K562 (cell line): ENCODE results near the gene MSRB3. TPM values are rescaled to one million over a fixed set of nuclear protein-coding genes. Genes with fewer than 3 reads are reported as not detected.

Experiments
- ATAC-seq: fragments of 200-7000 bp; cut with Tn5 transposase; 3 replicates; pipeline ENCODE4 v1.9.1; 2020; ENCODE audit warnings: moderate library complexity
- BruUV-seq: library from RNA; stranded (reverse); fragments of 400-500 nt; replicated peaks from 2 replicates; lab custom pipeline; 2021; lab: Mats Ljungman, UMichigan
- CTCF ChIA-PET: fragments of 300-600 bp; formaldehyde crosslinking; extraction: SDS; loops from one replicate; lab custom pipeline; 2021; ENCODE audit warnings: low intra/inter-chr PET ratio; lab: Yijun Ruan, JAX
- POLR2A ChIA-PET: fragments of 300-600, 350-650 bp; sonication (Branson Sonifier 250); formaldehyde crosslinking; extraction: SDS; loops from one replicate; lab custom pipeline; 2021; ENCODE audit warnings: antibody characterized with exemption, inconsistent platforms; lab: Yijun Ruan, JAX
- DNase-seq, 4 experiments: peaks; one replicate each; pipeline versions ENCODE4 v3.0.0 to v3.0.0-alpha.2; 2011 to 2018; ENCODE audit warnings: low spot score in 3 of 4, mixed read lengths in 3 of 4; ENCODE audit errors: extremely low read depth in 1 of 4
- FAIRE-seq: peaks from 2 replicates; lab custom pipeline; 2011; peaks lifted over from hg19 to GRCh38; lab: Jason Lieb, UNC
- H2AFZ ChIP-seq: 2 replicates; pipeline ENCODE4 v1.6.0; 2011; ENCODE audit warnings: low read depth, low read length, control low read depth, inconsistent platforms
- H3K27ac ChIP-seq: fragments of 200-600 bp; 3 replicates; pipeline ENCODE4 v1.8.0; 2011; ENCODE audit warnings: low read depth, mild to moderate bottlenecking, control low read depth, inconsistent platforms, low read length, moderate library complexity, mixed read lengths; ENCODE audit errors: extremely low read depth
- H3K27me3 ChIP-seq, 2 experiments: fragments of 300-600 bp in 1 of 2; 2 replicates in 1 of 2; 3 replicates in 1 of 2; pipeline versions ENCODE4 v1.6.0 to v1.8.0; 2011; ENCODE audit warnings: inconsistent platforms in 2 of 2, low read length in 2 of 2, mild to moderate bottlenecking in 1 of 2, mixed read lengths in 1 of 2, moderate library complexity in 1 of 2; ENCODE audit not compliant: control insufficient read depth in 2 of 2, insufficient read depth in 2 of 2
- H3K36me3 ChIP-seq: fragments of 300-600 bp; 3 replicates; pipeline ENCODE4 v1.8.0; 2011; ENCODE audit warnings: mild to moderate bottlenecking, low read length, inconsistent platforms; ENCODE audit not compliant: control insufficient read depth, insufficient read depth
- H3K4me1 ChIP-seq, 2 experiments: fragments of 200-600 bp in 1 of 2; replicated peaks in 1 of 2; 2 replicates in 1 of 2; 3 replicates in 1 of 2; pipeline versions ENCODE4 v1.5.1 to v1.8.0; 2011; ENCODE audit warnings: inconsistent platforms in 2 of 2, low read length in 2 of 2, mild to moderate bottlenecking in 1 of 2, mixed read lengths in 1 of 2, moderate library complexity in 1 of 2; ENCODE audit not compliant: control insufficient read depth in 2 of 2, insufficient read depth in 2 of 2
- H3K4me2 ChIP-seq: 2 replicates; pipeline ENCODE4 v1.6.1; 2011; ENCODE audit warnings: low read length, control low read depth, inconsistent platforms, mixed read lengths; ENCODE audit not compliant: insufficient read depth
- H3K4me3 ChIP-seq: fragments of 200-600 bp; sonication (generic), shearing (Covaris generic); 2 replicates; pipeline ENCODE4 v1.5.1; 2016; ENCODE audit warnings: control low read depth, inconsistent platforms
- H3K79me2 ChIP-seq: fragments of 200-600 bp; 3 replicates; pipeline ENCODE4 v1.8.0; 2011; ENCODE audit warnings: low read length, inconsistent platforms; ENCODE audit not compliant: control insufficient read depth, insufficient read depth
- H3K9ac ChIP-seq, 2 experiments: 2 replicates each; pipeline versions ENCODE4 v1.6.0 to v1.6.1; 2011; ENCODE audit warnings: low read depth in 2 of 2, low read length in 2 of 2, control low read depth in 1 of 2, inconsistent platforms in 1 of 2, mild to moderate bottlenecking in 1 of 2, mixed read lengths in 1 of 2; ENCODE audit not compliant: insufficient read depth in 1 of 2
- H3K9me1 ChIP-seq: one replicate; pipeline ENCODE4 v1.6.0; 2011; ENCODE audit warnings: inconsistent platforms, mild to moderate bottlenecking, low read length, moderate library complexity; ENCODE audit not compliant: control insufficient read depth, insufficient read depth
- H3K9me3 ChIP-seq: replicated peaks from 2 replicates; pipeline ENCODE4 v1.5.1; 2011; ENCODE audit warnings: low read depth, low read length, inconsistent platforms; ENCODE audit not compliant: control insufficient read depth, insufficient read depth
- H4K20me1 ChIP-seq: replicated peaks from 2 replicates; pipeline ENCODE4 v1.6.1; 2011; ENCODE audit warnings: low read length, inconsistent platforms, mixed read lengths; ENCODE audit not compliant: control insufficient read depth, insufficient read depth
- CBX2 ChIP-seq: fragments of 200-600 bp; sonication (generic); IDR thresholded peaks from one replicate; pipeline ENCODE4 v1.6.1; 2012; ENCODE audit warnings: mild to moderate bottlenecking, low read length, inconsistent platforms; ENCODE audit not compliant: insufficient read depth, poor library complexity, severe bottlenecking
- ESRRB ChIP-seq: fragments of 250-450 bp; sonication (Bioruptor Pico); IDR thresholded peaks from 2 replicates; pipeline ENCODE4 v1.5.0; 2020; ENCODE audit warnings: mild to moderate bottlenecking, moderate library complexity, borderline replicate concordance
- NFIC ChIP-seq: fragments of 450-650 bp; IDR thresholded peaks from 2 replicates; pipeline ENCODE4 v1.6.1; 2017; ENCODE audit warnings: mild to moderate bottlenecking, inconsistent platforms
- ZNF263 ChIP-seq: sonication (generic); formaldehyde crosslinking; IDR thresholded peaks from 2 replicates; pipeline ENCODE4 v1.8.0; 2022; ENCODE audit warnings: mild to moderate bottlenecking, missing genetic modification reagents, borderline replicate concordance
- WGBS: fragments of 100-300 bp; shearing (Covaris generic); methylation state at CpG from one replicate; pipeline ENCODE4 v1.1.6; 2016; ENCODE audit warnings: low coverage, mixed read lengths; ENCODE audit not compliant: insufficient coverage; ENCODE audit errors: missing lambda C conversion rate; 5-methylcytosine and 5-hydroxymethylcytosine counted together
- in situ Hi-C: fragments of 300-500 bp; cut with MboI; formaldehyde crosslinking; loops from 4 replicates; pipeline ENCODE4 v1.15.0; 2018; ENCODE audit warnings: inconsistent platforms, mixed read lengths
- intact Hi-C: fragments of 100-400 bp; cut with micrococcal nuclease; formaldehyde crosslinking; loops from 2 replicates; pipeline ENCODE4 v1.14.2; 2022
- polyA plus RNA-seq, 8 experiments: library from polyadenylated mRNA; depleted of rRNA in 4 of 8; stranded (reverse) in 5 of 8; unstranded in 3 of 8; fragments of >200 nt; fragmentation: Nextera tagmentation in 2 of 8; fragmentation: Illumina TruSeq in 1 of 8; extraction: Ambion mirVana in 2 of 8; extraction: Trizol in 1 of 8; gene quantifications; 2 replicates each; pipeline versions ENCODE4 v1.2.1 to v1.2.3, GENCODE V29; 2011 to 2014; ENCODE audit warnings: inconsistent platforms in 1 of 8, missing spikeins in 1 of 8
- total RNA-seq, 7 experiments: library from RNA; depleted of rRNA in 6 of 7; stranded (reverse); fragments of >200 nt in 6 of 7; fragmentation: Illumina TruSeq in 2 of 7; extraction: Trizol in 2 of 7; gene quantifications; 2 replicates each; pipeline versions ENCODE4 v1.2.1 to v1.2.3, GENCODE V29; 2011 to 2021; ENCODE audit warnings: low replicate concordance in 1 of 7

MSRB3 gene
- total and polyA plus RNA-seq, 9 of the 15 experiments (the other 6 are each of a cell fraction or from before 2014, with no cell fraction given) = 0.04 TPM; not detected in 8

- no peak for TF ChIP-seq ESRRB (CRISPR knock-in tag)
- TF ChIP-seq CBX2 = peak; percentile 73
- H3K27me3 ChIP-seq = peaks cover 20 to 25% of the 10 kb centered on the region in 2 experiments
- no TSS peak for BruUV-seq
- 5% methylated on average over 14 of the region's 23 CpGs for WGBS
- H3K9me1 ChIP-seq = no peaks in the 10 kb centered on the region
- H3K27ac ChIP-seq = no peak overlapping the region
- no peak overlapping the region for H2AFZ ChIP-seq
- intact Hi-C loops (no loop called here), in situ Hi-C loops (no loop called here)
- no peaks in the 10 kb centered on the region for H3K36me3 ChIP-seq
- peak in 1 of 4 experiments; percentile 10 for DNase-seq
- no peaks in the 10 kb centered on the region for H3K9me3 ChIP-seq
- FAIRE-seq = no peak
- H3K79me2 ChIP-seq = no peaks in the 10 kb centered on the region
- H3K4me2 ChIP-seq = peak overlapping the region; percentile 27; the same call in 1 of the 2 replicates
- CTCF ChIA-PET = no interaction called here
- H3K4me3 ChIP-seq = peak overlapping the region; percentile 24
- no peak for ATAC-seq
- peaks cover 0 to 14% of the 10 kb centered on the region in 2 experiments; a peak in 2 of 5 replicates for H3K4me1 ChIP-seq
- POLR2A ChIA-PET = no interaction called here
- no peak overlapping the region; a peak in 1 of 4 replicates for H3K9ac ChIP-seq
- 0 out of 2 replicates have a peak, but pooled peaks cover 2% of the 10 kb centered on the region for H4K20me1 ChIP-seq
These were observed 1.1 kb downstream of the MSRB3 start for GRCh38 chr12:65279369-65280112.

- no peak for FAIRE-seq
- Histone ChIP-seq H3K4me3 (no peak overlapping the region), H3K27ac (no peak overlapping the region), H3K9me1 (no peaks in the 10 kb centered on the region), H3K79me2 (no peaks in the 10 kb centered on the region), H3K9ac (no peak overlapping the region), H3K9me3 (no peaks in the 10 kb centered on the region), H4K20me1 (0 out of 2 replicates have a peak, but pooled peaks cover 2% of the 10 kb centered on the region), H3K4me2 (no peak overlapping the region), H3K36me3 (no peaks in the 10 kb centered on the region), H2AFZ (no peak overlapping the region), H3K4me1 (peaks cover 0 to 14% of the 10 kb centered on the region in 2 experiments; a peak in 2 of 5 replicates), H3K27me3 (peaks cover 20 to 25% of the 10 kb centered on the region in 2 experiments)
- in situ Hi-C loops (no loop called here), intact Hi-C loops (no loop called here)
- no TSS peak for BruUV-seq
- no peak for DNase-seq
- CTCF ChIA-PET = no interaction called here
- ATAC-seq = no peak
- 2% methylated on average over 3 of the region's 3 CpGs for WGBS
- TF ChIP-seq NFIC (peak; percentile 29; the same call in 1 of the 2 replicates), ZNF263 (CRISPR knock-in tag) (no peak)
- POLR2A ChIA-PET = no interaction called here
These were observed 1.8 kb downstream of the MSRB3 start for GRCh38 chr12:65280306-65280705.
